NCI-H2029 treated with DMSO at 0.1 percent for 48 hours (cell line): Measurements from ENCODE around the gene IQCM.
A peak's percentile ranks its signal among the peaks of the same experiment; 100 is the strongest.
"Not testable (repeated sequence)": the region's sequence is repeated elsewhere in the genome, so short reads cannot be mapped to it uniquely, and the experiment has no call there.

ENCODE experiments used
- DNase-seq: peaks from one replicate; lab custom pipeline; 2025; lab: John Stamatoyannopoulos, UW

Gene IQCM

GRCh38 chr4:149465955-149466354 lies 349.7 kb downstream of the IQCM start:
- DNase-seq: no peak

DNA sequence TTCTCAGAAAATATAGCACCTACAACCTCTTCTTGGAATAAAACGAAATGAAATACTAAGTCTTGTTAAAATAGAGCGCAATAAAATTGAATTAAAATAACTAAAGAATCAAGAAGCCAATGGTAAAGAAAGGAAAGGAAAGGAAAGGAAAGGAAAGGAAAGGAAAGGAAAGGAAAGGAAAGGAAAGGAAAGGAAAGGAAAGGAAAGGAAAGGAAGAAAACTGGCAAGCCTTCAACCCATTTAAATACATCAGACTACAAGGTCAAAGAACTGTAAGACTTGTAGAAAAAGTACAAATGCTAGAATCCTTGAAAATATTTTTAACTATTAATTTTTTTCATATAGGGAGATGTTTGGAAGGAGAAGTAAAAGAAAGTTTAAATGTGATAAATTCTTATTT lies 372.1 kb downstream of the IQCM start:
- no peak for DNase-seq

- no peak for DNase-seq
Observed at GRCh38 chr4:149441338-149441737, 374.3 kb downstream of the IQCM start.

- no peak for DNase-seq
Observed at GRCh38 chr4:149426461-149426860, 389.2 kb downstream of the IQCM start.

- DNase-seq: no peak
Observed at GRCh38 chr4:149409555-149409962, 406.1 kb downstream of the IQCM start.

- DNase-seq: no peak
Observed at GRCh38 chr4:149409146-149409545, 406.5 kb downstream of the IQCM start.

DNA sequence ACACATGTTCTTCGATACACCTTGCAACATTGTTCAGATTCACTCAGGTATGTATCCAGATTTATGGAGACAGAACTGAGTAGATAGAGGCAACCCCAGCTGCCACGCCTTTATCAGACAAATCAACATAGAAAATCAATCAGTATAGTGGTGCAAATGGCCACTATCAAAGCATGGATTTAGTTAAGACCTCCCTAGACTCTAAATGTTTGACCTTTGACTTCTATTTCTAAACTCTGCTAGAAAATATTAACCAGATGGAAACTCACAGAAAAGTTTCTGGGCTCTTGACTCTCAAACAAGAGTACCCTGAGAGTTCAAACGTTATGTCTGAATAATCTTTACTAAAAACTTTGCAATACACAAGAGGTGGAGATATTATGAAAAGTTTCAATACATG lies 411.5 kb downstream of the IQCM start:
- no peak for DNase-seq

DNA sequence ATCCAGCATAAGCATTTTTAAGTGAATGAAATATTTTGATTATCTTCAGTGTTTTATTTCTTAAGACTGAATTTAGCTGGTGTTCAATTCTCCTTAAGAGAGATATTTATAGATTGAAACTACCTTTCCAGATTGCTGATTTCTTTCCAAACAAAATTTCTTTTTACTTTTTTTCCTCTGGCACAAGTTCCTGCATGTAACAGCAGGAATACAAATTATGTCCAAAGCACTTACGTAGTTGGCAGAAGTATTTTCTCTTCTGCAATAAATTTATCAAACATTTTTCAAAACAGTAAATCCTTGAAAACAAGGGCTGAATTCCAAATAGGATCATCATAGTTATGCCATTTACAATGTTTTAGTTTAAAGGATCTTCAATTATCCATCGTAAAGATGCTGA lies 412.6 kb downstream of the IQCM start:
- DNase-seq: no peak

GRCh38 chr4:149398993-149399392 lies 416.6 kb downstream of the IQCM start:
- DNase-seq: no peak

- peak; percentile 2 for DNase-seq
Observed at GRCh38 chr4:149370785-149371420, 444.7 kb downstream of the IQCM start.

DNA sequence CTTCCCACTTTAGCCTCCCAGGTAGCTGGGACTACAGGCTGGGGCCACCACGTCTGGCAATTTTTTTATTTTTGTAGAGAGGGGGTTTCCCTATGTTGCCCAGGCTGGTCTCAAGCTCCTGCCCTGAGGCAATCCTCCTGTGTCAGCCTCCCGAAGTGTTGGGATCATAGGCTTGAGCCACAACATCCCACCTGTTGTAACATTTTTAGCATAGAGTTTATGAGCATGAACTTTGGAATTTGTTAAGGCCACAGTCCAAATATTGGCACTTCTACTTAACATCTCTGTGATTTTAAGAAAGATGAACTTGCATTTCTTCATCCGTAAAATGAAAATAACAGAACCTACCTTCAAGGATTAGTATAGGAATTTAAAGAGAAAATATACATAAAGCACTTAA lies 445.6 kb downstream of the IQCM start:
- DNase-seq: no peak

DNA sequence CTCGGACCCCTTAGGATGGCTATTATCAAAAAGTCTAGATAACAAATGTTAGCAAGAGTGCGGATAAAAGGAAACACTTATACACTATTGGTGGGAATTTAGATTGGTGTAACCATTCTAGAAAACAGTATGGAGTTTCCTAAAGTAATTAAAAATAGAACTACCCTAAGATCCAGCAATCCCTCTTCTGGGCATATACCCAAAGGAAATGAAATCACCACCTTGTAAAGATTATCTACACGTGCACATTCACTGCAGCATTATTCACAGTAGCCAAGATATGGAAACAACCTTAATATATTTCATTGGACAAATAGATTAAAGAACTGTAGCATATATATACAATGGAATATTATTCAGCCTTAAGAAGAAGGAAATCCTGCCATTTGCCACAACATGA lies 462.4 kb downstream of the IQCM start:
- DNase-seq: no peak

DNA sequence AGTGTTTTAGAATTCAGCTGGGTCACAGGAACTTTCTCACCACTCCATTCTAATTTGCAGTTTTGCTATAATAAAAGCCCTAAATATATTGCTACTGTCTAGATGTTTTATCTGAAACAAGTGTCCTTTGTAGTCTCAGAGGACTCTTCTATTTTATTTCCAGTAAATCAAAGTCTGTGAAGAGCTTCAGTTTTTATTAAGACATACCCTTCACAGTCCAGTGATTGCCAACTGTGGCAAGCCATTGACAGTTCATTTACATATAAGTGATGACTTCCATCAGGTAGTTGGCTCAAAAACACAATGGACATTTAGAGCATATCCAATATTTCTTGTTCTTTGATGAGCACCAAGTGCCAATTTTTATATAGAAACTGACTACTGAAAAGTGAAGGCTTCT lies 466.1 kb downstream of the IQCM start:
- no peak for DNase-seq

DNA sequence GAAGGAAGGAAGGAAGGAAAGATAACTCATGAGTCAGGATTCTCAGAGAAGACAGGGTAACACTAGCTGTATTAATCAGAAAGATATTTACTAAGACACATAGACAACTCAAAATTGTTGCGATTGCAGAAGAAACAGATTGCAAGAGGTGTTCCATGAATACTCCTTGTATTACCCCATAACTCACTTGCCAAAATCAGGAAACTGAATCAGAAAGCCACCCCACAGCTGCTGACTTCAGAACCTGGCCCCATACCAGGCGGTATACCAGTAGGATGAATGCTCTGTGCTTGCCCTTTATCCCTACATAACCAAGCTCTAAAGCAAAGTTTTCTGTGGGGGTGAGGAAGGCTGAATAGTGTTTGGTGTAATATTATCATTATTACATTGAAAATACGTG lies 468.5 kb downstream of the IQCM start:
- no peak for DNase-seq

DNA sequence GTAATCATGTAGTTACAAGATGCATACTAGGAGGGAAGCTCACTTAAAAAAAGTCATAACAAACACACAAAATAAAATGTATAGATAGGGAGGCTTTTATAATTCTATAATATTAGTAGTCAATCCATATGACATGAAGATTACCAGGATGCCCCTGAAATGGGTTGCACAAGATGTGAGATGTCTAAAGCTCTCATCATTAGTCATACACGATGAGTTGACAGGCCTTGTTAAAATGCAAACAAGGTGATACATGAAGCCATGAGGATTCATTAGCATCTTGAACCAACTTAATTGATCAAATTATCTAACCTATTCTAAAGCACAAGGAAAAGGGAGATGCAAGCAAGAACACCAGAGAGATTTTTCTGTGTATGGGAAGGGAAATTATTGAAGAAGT lies 470.2 kb downstream of the IQCM start:
- no peak for DNase-seq

GRCh38 chr4:149344436-149344835 lies 471.2 kb downstream of the IQCM start:
- no peak for DNase-seq

- no peak for DNase-seq
Observed at GRCh38 chr4:149343614-149344013, 472.0 kb downstream of the IQCM start.

DNA sequence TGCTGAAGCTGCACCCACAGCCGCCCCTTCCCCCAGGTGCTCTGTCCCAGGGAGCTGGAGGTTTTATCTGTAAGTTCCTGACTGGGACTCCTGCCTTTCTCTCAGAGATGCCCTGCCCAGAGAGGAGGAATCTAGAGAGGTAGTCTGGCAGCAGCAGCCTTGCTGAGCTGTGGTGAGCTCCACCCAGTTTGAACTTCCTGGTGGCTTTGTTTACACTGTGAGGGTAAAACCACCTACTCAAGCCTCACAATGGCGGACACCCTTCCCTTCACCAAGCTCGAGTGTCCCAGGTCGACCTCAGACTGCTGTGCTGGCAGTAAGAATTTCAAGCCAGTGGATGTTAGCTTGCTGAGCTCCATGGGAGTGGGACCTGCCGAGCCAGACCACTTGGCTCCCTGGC lies 474.5 kb downstream of the IQCM start:
- DNase-seq: not testable (repeated sequence)

GRCh38 chr4:149328161-149328560 lies 487.5 kb downstream of the IQCM start:
- DNase-seq: no peak

DNA sequence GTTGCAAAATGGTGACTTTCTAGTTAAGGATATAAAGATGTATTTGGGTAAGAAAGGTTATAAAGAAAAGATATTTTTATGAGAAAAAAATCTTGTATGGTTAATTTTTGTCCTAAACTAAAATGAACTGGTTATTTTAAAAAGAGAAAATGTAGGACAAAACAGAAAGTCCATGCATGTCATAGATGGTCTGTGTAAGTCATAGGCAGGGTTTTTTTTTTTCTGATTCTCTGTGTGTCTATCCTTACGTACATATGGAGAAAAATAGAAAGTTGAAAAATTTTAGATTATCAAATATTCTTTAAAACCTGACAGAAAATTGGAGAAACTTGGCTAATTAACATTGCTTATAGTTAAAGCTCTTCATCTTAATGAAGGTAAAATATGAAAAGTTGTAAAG lies 493.4 kb downstream of the IQCM start:
- no peak for DNase-seq

GRCh38 chr4:149321438-149321837 lies 494.2 kb downstream of the IQCM start:
- DNase-seq: no peak

DNA sequence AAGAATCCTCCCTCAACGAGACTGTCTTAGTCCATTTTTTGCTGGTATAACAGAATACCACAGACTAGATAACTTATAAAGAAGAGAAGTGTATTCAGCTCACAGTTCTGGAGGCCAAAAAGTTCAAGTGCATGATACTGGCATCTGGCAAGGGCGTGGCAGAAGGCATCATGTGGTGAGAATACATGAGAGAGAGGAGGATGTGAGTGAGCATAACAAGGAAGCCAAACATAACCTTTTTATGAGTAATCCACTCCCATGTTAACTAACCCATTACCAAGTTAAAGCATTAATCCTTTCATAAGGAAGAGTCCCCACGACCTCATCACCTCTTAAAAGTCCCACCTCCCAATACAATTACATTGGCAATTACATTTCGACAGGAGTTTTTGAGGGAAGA lies 504.6 kb downstream of the IQCM start:
- no peak for DNase-seq

DNA sequence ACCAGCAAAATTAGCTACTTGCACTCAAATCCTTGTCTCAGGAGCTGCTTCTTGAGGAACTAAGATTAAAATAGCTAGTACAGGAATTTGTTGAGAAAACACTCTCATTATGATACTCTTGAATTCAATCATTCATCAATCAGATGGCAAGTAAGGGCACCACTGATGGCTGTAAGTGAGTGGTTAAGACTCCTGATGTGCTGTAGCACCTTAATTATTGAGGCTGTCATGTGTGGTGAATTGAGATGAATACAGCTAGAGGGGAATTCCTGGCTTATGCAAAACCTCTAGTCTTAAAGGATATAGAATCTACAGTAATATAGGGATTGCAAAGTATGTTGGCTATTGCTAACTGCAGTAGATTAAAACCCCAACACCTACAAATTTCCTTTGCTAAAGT lies 509.1 kb downstream of the IQCM start:
- DNase-seq: no peak
